Measurements from ENCODE around the gene PSG2. TPM values are rescaled to one million over a fixed set of nuclear protein-coding genes. Genes with fewer than 3 reads are reported as not detected.
"Not testable (repeated sequence)": the region's sequence is repeated elsewhere in the genome, so short reads cannot be mapped to it uniquely, and the experiment has no call there.

Gene PSG2
- total RNA-seq, 1 donor from 2014 or later = not detected

DNA sequence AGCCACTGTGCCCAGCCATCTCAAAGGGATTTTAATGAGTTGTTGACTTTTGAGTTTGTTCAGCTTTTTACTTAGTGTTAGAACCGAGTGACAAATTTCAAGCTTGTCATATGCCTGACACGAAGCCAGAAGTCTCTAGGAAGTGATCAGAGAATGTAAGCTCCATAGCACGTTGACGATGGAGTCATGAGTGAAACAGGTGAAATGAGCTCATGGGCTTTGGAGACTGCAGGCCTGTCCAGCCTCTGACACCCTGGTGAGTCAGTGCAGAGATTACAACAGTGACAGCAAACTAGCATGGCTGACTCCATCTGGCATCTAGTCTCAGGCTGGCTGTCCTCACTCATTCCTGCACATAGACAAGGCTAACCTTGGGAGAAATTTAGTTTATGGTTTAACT lies 60.9 kb downstream of the PSG2 start:
- H3K4me1 Mint-ChIP-seq (ENCODE audit: unreplicated experiment); H3K27me3 Mint-ChIP-seq (ENCODE audit: unreplicated experiment); H3K27ac Mint-ChIP-seq (ENCODE audit: unreplicated experiment); DNase-seq (ENCODE audit: extremely low spot score, unreplicated experiment); H3K36me3 Mint-ChIP-seq (ENCODE audit: unreplicated experiment); H3K4me3 Mint-ChIP-seq (ENCODE audit: unreplicated experiment): not testable (repeated sequence)
- peaks cover 13% of the 10 kb centered on the region for H3K9me3 Mint-ChIP-seq (ENCODE audit: unreplicated experiment)

DNA sequence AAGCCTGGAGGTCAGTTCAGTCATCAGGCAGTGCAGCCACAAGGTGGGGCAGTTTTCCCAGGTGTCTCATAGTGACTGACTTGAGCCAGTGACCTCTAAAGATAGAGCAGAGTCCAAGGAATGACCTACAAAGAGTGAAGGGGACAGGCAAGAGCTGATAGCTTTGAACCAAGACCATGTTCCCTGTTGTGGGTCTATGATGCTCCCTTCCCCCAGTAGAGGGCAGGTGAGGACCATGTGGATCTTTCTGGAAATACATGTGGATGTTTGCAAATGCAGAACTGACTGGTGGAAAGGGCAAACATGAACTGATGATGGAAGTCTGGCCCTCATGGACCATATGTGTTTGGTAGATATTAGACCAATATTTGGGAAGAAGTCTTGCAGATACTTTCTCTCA lies 62.9 kb downstream of the PSG2 start:
- H3K4me3 Mint-ChIP-seq (ENCODE audit: unreplicated experiment); H3K4me1 Mint-ChIP-seq (ENCODE audit: unreplicated experiment); H3K27me3 Mint-ChIP-seq (ENCODE audit: unreplicated experiment); DNase-seq (ENCODE audit: extremely low spot score, unreplicated experiment); H3K36me3 Mint-ChIP-seq (ENCODE audit: unreplicated experiment); H3K27ac Mint-ChIP-seq (ENCODE audit: unreplicated experiment): not testable (repeated sequence)
- peaks cover 10% of the 10 kb centered on the region for H3K9me3 Mint-ChIP-seq (ENCODE audit: unreplicated experiment)

Other genes with a start within 250 kb of the PSG2 start
- gene PSG1, start 203.0 kb downstream of the PSG2 start, total RNA-seq = not detected in 2 replicates
- gene PSG6, start 164.8 kb downstream of the PSG2 start, total RNA-seq = not detected in 2 replicates
- gene PSG7, start 145.5 kb downstream of the PSG2 start, total RNA-seq = not detected in 2 replicates
- not detected in 2 replicates for gene PSG11, start 56.2 kb downstream of the PSG2 start, total RNA-seq
- gene PSG5, start 103.8 kb upstream of the PSG2 start, total RNA-seq = not detected in 2 replicates
- not detected in 2 replicates for gene PSG4, start 122.9 kb upstream of the PSG2 start, total RNA-seq
- gene PSG9, start 186.8 kb upstream of the PSG2 start, total RNA-seq = not detected in 2 replicates

All from osteocyte (in vitro differentiated cells).